Esophagus (tissue), 2 donors: Measurements from ENCODE around the gene FKBP2. TPM values are rescaled to one million over a fixed set of nuclear protein-coding genes. Genes with fewer than 3 reads are reported as not detected.

Experiments
- H3K27ac ChIP-seq, 2 donors: one replicate each; pipeline ENCODE4 v1.5.1; 2013; ENCODE audit warnings: low read depth in 2 of 2, mild to moderate bottlenecking in 2 of 2, inconsistent platforms in 1 of 2, low read length in 1 of 2, moderate library complexity in 1 of 2
- H3K27me3 ChIP-seq, 2 donors: one replicate each; pipeline ENCODE4 v1.6.1; 2013; ENCODE audit warnings: low read length in 2 of 2, control low read depth in 1 of 2, mild to moderate bottlenecking in 1 of 2; ENCODE audit not compliant: insufficient read depth in 2 of 2, control insufficient read depth in 1 of 2
- H3K36me3 ChIP-seq, 2 donors: one replicate each; pipeline ENCODE4 v1.6.1; 2013; ENCODE audit warnings: low read length in 1 of 2; ENCODE audit not compliant: control insufficient read depth in 2 of 2, insufficient read depth in 2 of 2
- H3K4me1 ChIP-seq, 2 donors: one replicate each; pipeline ENCODE4 v1.6.1; 2013; ENCODE audit warnings: low read length in 1 of 2; ENCODE audit not compliant: control insufficient read depth in 2 of 2, insufficient read depth in 2 of 2
- H3K4me3 ChIP-seq, 2 donors: one replicate each; pipeline ENCODE4 v1.5.1; 2013; ENCODE audit warnings: low read length in 2 of 2, mild to moderate bottlenecking in 2 of 2, low read depth in 1 of 2, moderate library complexity in 1 of 2
- H3K9me3 ChIP-seq, 2 donors: one replicate each; pipeline ENCODE4 v1.6.1; 2013; ENCODE audit warnings: mild to moderate bottlenecking in 2 of 2, low read depth in 1 of 2, low read length in 1 of 2, moderate library complexity in 1 of 2; ENCODE audit not compliant: control insufficient read depth in 2 of 2, insufficient read depth in 1 of 2
- WGBS, 2 donors: extraction: QIAGEN DNeasy Blood & Tissue Kit; methylation state at CpG; one replicate each; pipeline ENCODE4 v1.1.7; 2013; 5-methylcytosine and 5-hydroxymethylcytosine counted together
- polyA plus RNA-seq, 2 donors: library from polyadenylated mRNA; stranded (reverse); fragments of 200-250 nt; gene quantifications; one replicate each; pipeline ENCODE4 v1.2.3, GENCODE V29; 2013
- donor health status: healthy with polysubstance abuse.
- donor health status: Bipolar disorder and iron deficiency.

FKBP2 gene
- polyA plus RNA-seq, 2 donors: 119 to 202 TPM

- H3K9me3 ChIP-seq: no peaks in the 10 kb centered on the region
- H3K27ac ChIP-seq: no peak overlapping the region
- H3K27me3 ChIP-seq: no peaks in the 10 kb centered on the region
- 94 to 95% methylated on average over 22 of the region's 22 CpGs for WGBS, 2 donors
- no peak overlapping the region for H3K4me3 ChIP-seq
- peaks cover 0 to 10% of the 10 kb centered on the region in 2 donors for H3K36me3 ChIP-seq
- H3K4me1 ChIP-seq: peaks cover 6 to 24% of the 10 kb centered on the region in 2 donors
Measured at GRCh38 chr11:64281957-64282770, 41.3 kb downstream of the FKBP2 start.

GRCh38 chr11:64283092-64283491, 42.2 kb downstream of the FKBP2 start:
- Histone ChIP-seq H3K9me3 (no peaks in the 10 kb centered on the region), H3K36me3 (peaks cover 0 to 10% of the 10 kb centered on the region in 2 donors), H3K27me3 (no peaks in the 10 kb centered on the region), H3K27ac (peak overlapping the region in 1 of 2 donors; percentile 72), H3K4me1 (peaks cover 6 to 24% of the 10 kb centered on the region in 2 donors), H3K4me3 (peak overlapping the region in 1 of 2 donors; percentile 24)
- 82 to 83% methylated on average over 3 of the region's 3 CpGs for WGBS, 2 donors

GRCh38 chr11:64284048-64284961, 43.4 kb downstream of the FKBP2 start, which contains the start of gene BAD:
Gene BAD (minus strand): TSS chr11:64284665. CDS start chr11:64284368, 297 bp downstream.
- Histone ChIP-seq H3K4me3 (peak within 1 kb of the TSS; percentile 63 to 74), H3K27ac (peak within 1 kb of the TSS; percentile 95 to 97), H3K4me1 (peaks cover 6 to 24% of the 10 kb centered on the region in 2 donors), H3K36me3 (peaks cover 0 to 5% of the 10 kb centered on the region in 2 donors), H3K9me3 (no peaks in the 10 kb centered on the region), H3K27me3 (no peaks in the 10 kb centered on the region)
- WGBS, 2 donors: 2% methylated on average over 38 to 44 of the region's 44 CpGs

- Histone ChIP-seq H3K4me3 (peak within 1 kb of the TSS; percentile 63 to 74), H3K4me1 (peaks cover 6 to 24% of the 10 kb centered on the region in 2 donors), H3K27ac (peak within 1 kb of the TSS; percentile 95 to 97), H3K27me3 (no peaks in the 10 kb centered on the region), H3K36me3 (peaks cover 0 to 5% of the 10 kb centered on the region in 2 donors), H3K9me3 (no peaks in the 10 kb centered on the region)
- 0 to 1% methylated on average over 83 to 102 of the region's 102 CpGs for WGBS, 2 donors
Measured at GRCh38 chr11:64284962-64285884, 44.3 kb downstream of the FKBP2 start, which contains the start of gene GPR137. Gene GPR137 (plus strand): TSS chr11:64285848. CDS start chr11:64286525, 677 bp downstream.

GRCh38 chr11:64285885-64286800, 45.2 kb downstream of the FKBP2 start:
- peak overlapping the region; percentile 54 to 97 for H3K27ac ChIP-seq
- H3K4me1 ChIP-seq: peaks cover 6 to 24% of the 10 kb centered on the region in 2 donors
- peaks cover 0 to 5% of the 10 kb centered on the region in 2 donors for H3K36me3 ChIP-seq
- H3K27me3 ChIP-seq: peaks cover 0 to 2% of the 10 kb centered on the region in 2 donors
- 21 to 29% methylated on average over 30 to 40 of the region's 40 CpGs for WGBS, 2 donors
- no peaks in the 10 kb centered on the region for H3K9me3 ChIP-seq
- peak overlapping the region; percentile 63 to 74 for H3K4me3 ChIP-seq

GRCh38 chr11:64286801-64287159, 45.9 kb downstream of the FKBP2 start:
- peaks cover 9 to 26% of the 10 kb centered on the region in 2 donors for H3K4me1 ChIP-seq
- H3K27ac ChIP-seq: no peak overlapping the region

GRCh38 chr11:64287676-64288352, 46.9 kb downstream of the FKBP2 start:
- Histone ChIP-seq H3K36me3 (peaks cover 0 to 2% of the 10 kb centered on the region in 2 donors), H3K27ac (no peak overlapping the region), H3K4me1 (peaks cover 11 to 28% of the 10 kb centered on the region in 2 donors), H3K27me3 (peaks cover 0 to 17% of the 10 kb centered on the region in 2 donors), H3K9me3 (no peaks in the 10 kb centered on the region), H3K4me3 (no peak overlapping the region)
- 93 to 94% methylated on average over 33 of the region's 33 CpGs for WGBS, 2 donors

More at GRCh38 chr11:64286801-64287159, 45.9 kb downstream of the FKBP2 start:
- WGBS, 2 donors: 82 to 84% methylated on average over 9 of the region's 9 CpGs
- Histone ChIP-seq H3K9me3 (no peaks in the 10 kb centered on the region), H3K36me3 (peaks cover 0 to 5% of the 10 kb centered on the region in 2 donors), H3K4me3 (no peak overlapping the region), H3K27me3 (peaks cover 0 to 7% of the 10 kb centered on the region in 2 donors)

GRCh38 chr11:64288353-64288750, 47.5 kb downstream of the FKBP2 start:
- peaks cover 0 to 2% of the 10 kb centered on the region in 2 donors for H3K36me3 ChIP-seq
- H3K4me3 ChIP-seq: no peak overlapping the region
- H3K27ac ChIP-seq: no peak overlapping the region
- no peaks in the 10 kb centered on the region for H3K9me3 ChIP-seq
- peaks cover 0 to 21% of the 10 kb centered on the region in 2 donors for H3K27me3 ChIP-seq
- 91 to 92% methylated on average over 9 of the region's 9 CpGs for WGBS, 2 donors
- H3K4me1 ChIP-seq: peaks cover 11 to 25% of the 10 kb centered on the region in 2 donors
